K562 (cell line): Measurements from ENCODE around the gene ABCC1.

ENCODE experiments used
- ARHGAP35 ChIP-seq: fragments of 450-650 bp; IDR thresholded peaks from 2 replicates; pipeline ENCODE4 v1.6.1; 2018; ENCODE audit not compliant: partially characterized antibody
- ELK1 ChIP-seq: sonication (generic); formaldehyde crosslinking; IDR thresholded peaks from 2 replicates; pipeline ENCODE4 v1.8.1; 2022; ENCODE audit warnings: missing genetic modification reagents
- PTTG1 ChIP-seq: fragments of 450-650 bp; IDR thresholded peaks from 2 replicates; pipeline ENCODE4 v1.6.1; 2016; ENCODE audit warnings: low read depth, mild to moderate bottlenecking, missing genetic modification characterization, missing compliant biosample characterization
- STAG1 ChIP-seq: sonication (generic); formaldehyde crosslinking; IDR thresholded peaks from 2 replicates; pipeline ENCODE4 v1.5.0; 2020; ENCODE audit warnings: missing genetic modification reagents, borderline replicate concordance
- ZBTB8A ChIP-seq: fragments of 450-650 bp; IDR thresholded peaks from 2 replicates; pipeline ENCODE4 v1.6.1; 2018; ENCODE audit warnings: mild to moderate bottlenecking, moderate library complexity; ENCODE audit not compliant: partially characterized antibody
- ZKSCAN1 ChIP-seq: fragments of 150-350 bp; IDR thresholded peaks from 2 replicates; pipeline ENCODE4 v1.6.1; 2016; ENCODE audit warnings: low read depth, low read length
- TF ChIP-seq, protein P1 (sequence below): IDR thresholded peaks from 3 replicates; pipeline ENCODE4 v1.6.1; 2011; ENCODE audit warnings: borderline replicate concordance, mild to moderate bottlenecking; ENCODE audit not compliant: insufficient read length, insufficient read depth
- TF ChIP-seq, protein P2 (sequence below), 3 experiments: IDR thresholded peaks in 2 of 3; conservative IDR thresholded peaks in 1 of 3; 2 replicates each; pipeline ENCODE4 v1.5.1; 2011 to 2012; ENCODE audit warnings: low read length in 3 of 3, mild to moderate bottlenecking in 3 of 3, control low read depth in 2 of 3, improper control_type of control experiment in 1 of 3, inconsistent platforms in 1 of 3, low read depth in 1 of 3, mixed read lengths in 1 of 3, moderate library complexity in 1 of 3; ENCODE audit not compliant: insufficient read depth in 2 of 3
- TF ChIP-seq, protein P3 (sequence below), 2 experiments: fragments of 450-650 bp; formaldehyde crosslinking in 1 of 2; IDR thresholded peaks; 2 replicates each; pipeline versions ENCODE4 v1.4.0 to v1.6.1; 2014 to 2020; ENCODE audit warnings: mild to moderate bottlenecking in 2 of 2, borderline replicate concordance in 1 of 2, low read depth in 1 of 2

DNA sequence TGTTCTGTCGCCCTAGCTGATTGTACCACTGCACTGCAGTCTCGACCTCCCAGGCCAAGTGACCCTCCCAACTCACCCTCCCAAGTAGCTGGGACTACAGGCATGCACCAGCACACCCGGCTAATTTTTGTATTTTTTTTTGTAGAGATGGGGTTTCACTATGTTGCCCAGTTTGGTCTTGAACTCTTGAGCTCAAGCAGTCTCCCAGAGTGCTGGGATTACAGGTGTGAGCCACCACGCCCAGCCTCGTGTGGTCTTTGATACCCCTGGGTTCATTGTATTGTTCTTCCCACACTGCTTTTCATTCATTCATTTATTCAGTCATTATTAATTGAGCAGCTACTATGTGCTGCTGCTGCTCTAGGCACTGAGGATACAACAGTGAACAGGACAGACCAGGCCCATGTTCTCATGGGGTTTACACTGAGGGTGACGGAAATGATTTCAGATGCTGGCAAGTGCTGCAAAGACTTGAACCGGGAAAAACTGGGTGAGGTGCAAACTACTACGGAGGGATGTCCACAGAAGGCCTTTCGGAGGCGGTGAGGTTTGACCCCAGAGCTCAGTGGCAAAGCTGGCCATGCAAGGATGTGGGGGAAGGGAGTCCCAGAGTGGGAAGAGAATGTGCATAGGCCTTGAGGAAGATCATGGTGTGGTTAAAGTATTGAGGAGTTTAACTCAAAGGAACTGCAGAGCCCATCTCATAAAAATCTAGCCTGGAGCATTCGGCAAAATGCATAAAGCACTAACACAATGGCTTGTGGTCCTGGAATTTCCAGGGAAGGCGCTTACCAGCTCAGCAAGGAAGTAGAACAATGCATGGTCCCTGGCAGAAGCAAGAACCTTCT lies 10.9 kb downstream of the ABCC1 start:
- TF ChIP-seq STAG1 (CRISPR knock-in tag) = no peak
- TF ChIP-seq, protein P1, sequence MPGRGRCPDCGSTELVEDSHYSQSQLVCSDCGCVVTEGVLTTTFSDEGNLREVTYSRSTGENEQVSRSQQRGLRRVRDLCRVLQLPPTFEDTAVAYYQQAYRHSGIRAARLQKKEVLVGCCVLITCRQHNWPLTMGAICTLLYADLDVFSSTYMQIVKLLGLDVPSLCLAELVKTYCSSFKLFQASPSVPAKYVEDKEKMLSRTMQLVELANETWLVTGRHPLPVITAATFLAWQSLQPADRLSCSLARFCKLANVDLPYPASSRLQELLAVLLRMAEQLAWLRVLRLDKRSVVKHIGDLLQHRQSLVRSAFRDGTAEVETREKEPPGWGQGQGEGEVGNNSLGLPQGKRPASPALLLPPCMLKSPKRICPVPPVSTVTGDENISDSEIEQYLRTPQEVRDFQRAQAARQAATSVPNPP = no peak
- TF ChIP-seq, protein P2, sequence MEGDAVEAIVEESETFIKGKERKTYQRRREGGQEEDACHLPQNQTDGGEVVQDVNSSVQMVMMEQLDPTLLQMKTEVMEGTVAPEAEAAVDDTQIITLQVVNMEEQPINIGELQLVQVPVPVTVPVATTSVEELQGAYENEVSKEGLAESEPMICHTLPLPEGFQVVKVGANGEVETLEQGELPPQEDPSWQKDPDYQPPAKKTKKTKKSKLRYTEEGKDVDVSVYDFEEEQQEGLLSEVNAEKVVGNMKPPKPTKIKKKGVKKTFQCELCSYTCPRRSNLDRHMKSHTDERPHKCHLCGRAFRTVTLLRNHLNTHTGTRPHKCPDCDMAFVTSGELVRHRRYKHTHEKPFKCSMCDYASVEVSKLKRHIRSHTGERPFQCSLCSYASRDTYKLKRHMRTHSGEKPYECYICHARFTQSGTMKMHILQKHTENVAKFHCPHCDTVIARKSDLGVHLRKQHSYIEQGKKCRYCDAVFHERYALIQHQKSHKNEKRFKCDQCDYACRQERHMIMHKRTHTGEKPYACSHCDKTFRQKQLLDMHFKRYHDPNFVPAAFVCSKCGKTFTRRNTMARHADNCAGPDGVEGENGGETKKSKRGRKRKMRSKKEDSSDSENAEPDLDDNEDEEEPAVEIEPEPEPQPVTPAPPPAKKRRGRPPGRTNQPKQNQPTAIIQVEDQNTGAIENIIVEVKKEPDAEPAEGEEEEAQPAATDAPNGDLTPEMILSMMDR (IDR thresholded peaks at IDR 0.05 in 2 of 3, conservative IDR thresholded peaks at IDR 0.05 in 1 of 3; ENCODE audit: insufficient read depth in 2 of 3, low read depth in 1 of 3, low read length in 3 of 3) = no peak
- no peak for TF ChIP-seq ELK1 (CRISPR knock-in tag)
- no peak for TF ChIP-seq ZKSCAN1
- TF ChIP-seq ZBTB8A = no peak
- TF ChIP-seq, protein P3, sequence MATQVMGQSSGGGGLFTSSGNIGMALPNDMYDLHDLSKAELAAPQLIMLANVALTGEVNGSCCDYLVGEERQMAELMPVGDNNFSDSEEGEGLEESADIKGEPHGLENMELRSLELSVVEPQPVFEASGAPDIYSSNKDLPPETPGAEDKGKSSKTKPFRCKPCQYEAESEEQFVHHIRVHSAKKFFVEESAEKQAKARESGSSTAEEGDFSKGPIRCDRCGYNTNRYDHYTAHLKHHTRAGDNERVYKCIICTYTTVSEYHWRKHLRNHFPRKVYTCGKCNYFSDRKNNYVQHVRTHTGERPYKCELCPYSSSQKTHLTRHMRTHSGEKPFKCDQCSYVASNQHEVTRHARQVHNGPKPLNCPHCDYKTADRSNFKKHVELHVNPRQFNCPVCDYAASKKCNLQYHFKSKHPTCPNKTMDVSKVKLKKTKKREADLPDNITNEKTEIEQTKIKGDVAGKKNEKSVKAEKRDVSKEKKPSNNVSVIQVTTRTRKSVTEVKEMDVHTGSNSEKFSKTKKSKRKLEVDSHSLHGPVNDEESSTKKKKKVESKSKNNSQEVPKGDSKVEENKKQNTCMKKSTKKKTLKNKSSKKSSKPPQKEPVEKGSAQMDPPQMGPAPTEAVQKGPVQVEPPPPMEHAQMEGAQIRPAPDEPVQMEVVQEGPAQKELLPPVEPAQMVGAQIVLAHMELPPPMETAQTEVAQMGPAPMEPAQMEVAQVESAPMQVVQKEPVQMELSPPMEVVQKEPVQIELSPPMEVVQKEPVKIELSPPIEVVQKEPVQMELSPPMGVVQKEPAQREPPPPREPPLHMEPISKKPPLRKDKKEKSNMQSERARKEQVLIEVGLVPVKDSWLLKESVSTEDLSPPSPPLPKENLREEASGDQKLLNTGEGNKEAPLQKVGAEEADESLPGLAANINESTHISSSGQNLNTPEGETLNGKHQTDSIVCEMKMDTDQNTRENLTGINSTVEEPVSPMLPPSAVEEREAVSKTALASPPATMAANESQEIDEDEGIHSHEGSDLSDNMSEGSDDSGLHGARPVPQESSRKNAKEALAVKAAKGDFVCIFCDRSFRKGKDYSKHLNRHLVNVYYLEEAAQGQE (IDR thresholded peaks at IDR 0.05; ENCODE audit: borderline replicate concordance) = no peak
- TF ChIP-seq, protein P3 (CRISPR knock-in tag; IDR thresholded peaks at IDR 0.05; ENCODE audit: low read depth) = no peak
- no peak for TF ChIP-seq PTTG1 (tag)
- no peak for TF ChIP-seq ARHGAP35
